ENCODE data around the gene PRKCG. TPM values are rescaled to one million over a fixed set of nuclear protein-coding genes. Genes with fewer than 3 reads are reported as not detected.

Gene PRKCG
- total RNA-seq, 1 experiment from 2014 or later: 0.84 TPM

- Histone ChIP-seq H3K4me1 (ENCODE audit: insufficient read depth, low read length, poor library complexity, severe bottlenecking) (peaks cover 8% of the 10 kb centered on the region), H3K27me3 (replicated peaks; ENCODE audit: insufficient read depth, low read depth, low read length, poor library complexity) (peaks cover 52% of the 10 kb centered on the region), H3K9me3 (ENCODE audit: low read depth, low read length, poor library complexity, severe bottlenecking) (no peaks in the 10 kb centered on the region), H3K36me3 (ENCODE audit: insufficient read depth, low read length, poor library complexity, severe bottlenecking) (no peaks in the 10 kb centered on the region), H3K27ac (ENCODE audit: low read depth, low read length, poor library complexity, severe bottlenecking) (no peak overlapping the region), H3K4me3 (ENCODE audit: low read depth, low read length, poor library complexity, severe bottlenecking) (peak overlapping the region; percentile 30)
- intact Hi-C loops (cut with micrococcal nuclease; ENCODE audit: unreplicated experiment): no loop called here
- no TSS peak for BruUV-seq (replicated peaks)
- DNase-seq (ENCODE audit: low spot score): peak; percentile 85
- ChIA-PET POLR2A (ENCODE audit: low non-redundant PET) (interaction anchor here (0.7 kb wide), 1 partner anchor 75 kb away, joined by 5 read pairs; no protein-coding TSS in a partner anchor), CTCF (interaction anchor here (1.4 kb wide), 1 partner anchor 116 kb away, joined by 3 read pairs; no protein-coding TSS in a partner anchor)
- no peak for TF ChIP-seq CTCF (conservative IDR thresholded peaks at IDR 0.05; ENCODE audit: low read depth, low read length)
- TF ChIP-seq EZH2 (IDR thresholded peaks at IDR 0.05; ENCODE audit: borderline replicate concordance, low read depth, low read length, poor library complexity, severe bottlenecking): no peak
Observed at GRCh38 chr19:53908106-53908934, 26.3 kb downstream of the PRKCG start.

GRCh38 chr19:53908935-53909415, 27.0 kb downstream of the PRKCG start, which contains the start of gene CACNG7:
Gene CACNG7 (plus strand): TSS chr19:53909278. CDS start chr19:53912832, 3,554 bp downstream.
- no peak for DNase-seq (ENCODE audit: low spot score)
- ChIA-PET CTCF (no interaction called here), POLR2A (ENCODE audit: low non-redundant PET) (no interaction called here)
- Histone ChIP-seq H3K4me3 (ENCODE audit: low read depth, low read length, poor library complexity, severe bottlenecking) (peak within 1 kb of the TSS; percentile 30), H3K27me3 (replicated peaks; ENCODE audit: insufficient read depth, low read depth, low read length, poor library complexity) (peaks cover 52% of the 10 kb centered on the region), H3K4me1 (ENCODE audit: insufficient read depth, low read length, poor library complexity, severe bottlenecking) (peaks cover 8% of the 10 kb centered on the region), H3K36me3 (ENCODE audit: insufficient read depth, low read length, poor library complexity, severe bottlenecking) (no peaks in the 10 kb centered on the region), H3K9me3 (ENCODE audit: low read depth, low read length, poor library complexity, severe bottlenecking) (no peaks in the 10 kb centered on the region), H3K27ac (ENCODE audit: low read depth, low read length, poor library complexity, severe bottlenecking) (no peak within 1 kb of the TSS)
- intact Hi-C loops (cut with micrococcal nuclease; ENCODE audit: unreplicated experiment): no loop called here
- TF ChIP-seq EZH2 (IDR thresholded peaks at IDR 0.05; ENCODE audit: borderline replicate concordance, low read depth, low read length, poor library complexity, severe bottlenecking): no peak
- TF ChIP-seq CTCF (conservative IDR thresholded peaks at IDR 0.05; ENCODE audit: low read depth, low read length): no peak
- no TSS peak for BruUV-seq (replicated peaks)

- no peaks in the 10 kb centered on the region for H3K36me3 ChIP-seq (ENCODE audit: insufficient read depth, low read length, poor library complexity, severe bottlenecking)
- POLR2A ChIA-PET (ENCODE audit: low non-redundant PET): no interaction called here
- H3K4me3 ChIP-seq (ENCODE audit: low read depth, low read length, poor library complexity, severe bottlenecking): no peak overlapping the region
- H3K9me3 ChIP-seq (ENCODE audit: low read depth, low read length, poor library complexity, severe bottlenecking): no peaks in the 10 kb centered on the region
- H3K4me1 ChIP-seq (ENCODE audit: insufficient read depth, low read length, poor library complexity, severe bottlenecking): peaks cover 8% of the 10 kb centered on the region
- no peak overlapping the region for H3K27ac ChIP-seq (ENCODE audit: low read depth, low read length, poor library complexity, severe bottlenecking)
- TF ChIP-seq CTCF (conservative IDR thresholded peaks at IDR 0.05; ENCODE audit: low read depth, low read length) (no peak), EZH2 (IDR thresholded peaks at IDR 0.05; ENCODE audit: borderline replicate concordance, low read depth, low read length, poor library complexity, severe bottlenecking) (peak; percentile 98)
- H3K27me3 ChIP-seq (replicated peaks; ENCODE audit: insufficient read depth, low read depth, low read length, poor library complexity): peaks cover 52% of the 10 kb centered on the region
- CTCF ChIA-PET: no interaction called here
- BruUV-seq (replicated peaks): no TSS peak
- intact Hi-C loops (cut with micrococcal nuclease; ENCODE audit: unreplicated experiment): no loop called here
- DNase-seq (ENCODE audit: low spot score): no peak
Observed at GRCh38 chr19:53909471-53910169, 27.6 kb downstream of the PRKCG start.
